Heart right ventricle (tissue), 16 donors: ENCODE measurements around the gene RHCG. TPM values are rescaled to one million over a fixed set of nuclear protein-coding genes. Genes with fewer than 3 reads are reported as not detected.
A peak's percentile ranks its signal among the peaks of the same experiment; 100 is the strongest.

Experiments used
- ATAC-seq, 8 donors: fragments of 200-7000 bp; cut with Tn5 transposase; one replicate each; pipeline ENCODE4 v1.9.1; 2020; ENCODE audit warnings: mild to moderate bottlenecking in 8 of 8, moderate library complexity in 8 of 8, moderate number of reproducible peaks in 1 of 8
- DNase-seq, 2 donors: peaks; one replicate each; pipeline ENCODE4 v3.0.0-alpha.2; 2020
- H3K27ac ChIP-seq, 10 donors: fragments of 200-600 bp; sonication (generic) in 2 of 10; one replicate each; pipeline versions ENCODE4 v1.5.0 to v1.8.0; 2020 to 2022; ENCODE audit warnings: mild to moderate bottlenecking in 3 of 10
- H3K27me3 ChIP-seq, 7 donors: fragments of 200-600 bp; one replicate each; pipeline ENCODE4 v1.8.0; 2021 to 2022; ENCODE audit warnings: mild to moderate bottlenecking in 2 of 7
- H3K36me3 ChIP-seq, 9 donors: fragments of 200-600 bp; sonication (generic) in 1 of 9; one replicate each; pipeline versions ENCODE4 v1.5.0 to v1.8.0; 2020 to 2022; ENCODE audit warnings: mild to moderate bottlenecking in 2 of 9
- H3K4me1 ChIP-seq, 9 donors: fragments of 200-600 bp; sonication (generic) in 1 of 9; one replicate each; pipeline versions ENCODE4 v1.5.0 to v1.8.0; 2020 to 2022; ENCODE audit warnings: mild to moderate bottlenecking in 4 of 9
- H3K4me3 ChIP-seq, 10 donors: fragments of 200-600 bp; sonication (generic) in 2 of 10; one replicate each; pipeline versions ENCODE4 v1.5.0 to v1.8.0; 2020 to 2022; ENCODE audit warnings: mild to moderate bottlenecking in 7 of 10, moderate library complexity in 2 of 10
- H3K9me3 ChIP-seq, 11 donors: fragments of 200-600 bp in 10 of 11; sonication (generic) in 2 of 11; one replicate each; pipeline versions ENCODE4 v1.5.0 to v1.8.0; 2013 to 2022; ENCODE audit warnings: mild to moderate bottlenecking in 2 of 11, control low read depth in 1 of 11, moderate library complexity in 1 of 11
- WGBS, 2 donors: extraction: QIAGEN DNeasy Blood & Tissue Kit; methylation state at CpG; one replicate each; pipeline ENCODE4 v1.1.7; 2013; ENCODE audit warnings: inconsistent platforms in 1 of 2; 5-methylcytosine and 5-hydroxymethylcytosine counted together
- intact Hi-C, 10 donors: fragments of 100-400 bp; cut with DNase I; formaldehyde crosslinking; loops; one replicate each; pipeline versions ENCODE4 v1.11.1 to v1.14.2; 2022
- polyA plus RNA-seq, 2 donors: library from polyadenylated mRNA; stranded (reverse); fragments of 200-250 nt; gene quantifications; one replicate each; pipeline ENCODE4 v1.2.3, GENCODE V29; 2013
- total RNA-seq, 10 donors: library from RNA; stranded (reverse); fragmentation: NEBNext Ultra II Directional in 3 of 10; extraction: Animal tissue kit (Norgen Biotek cat#: 25700) in 3 of 10; gene quantifications; one replicate each; pipeline versions ENCODE4 v1.2.1 to v1.2.4, GENCODE V29; 2021 to 2023
- TF ChIP-seq, protein P1 (sequence below), 9 donors: fragments of 200-600 bp; sonication (generic) in 2 of 9; IDR thresholded peaks; one replicate each; pipeline versions ENCODE4 v1.5.0 to v1.8.0; 2021 to 2022; ENCODE audit warnings: antibody characterized with exemption in 9 of 9, mild to moderate bottlenecking in 5 of 9, moderate library complexity in 1 of 9
- donor health status: Arrhythmogenic right ventricular cardiomyopathy.
- donor health status: ischemic (EF 13 %, LVEDD 7.1; RV severe dilation, severe dysfunction).
- donor health status: healthy with polysubstance abuse.
- donor health status: DM: no; HTN: yes; CAD: no.
- donor health status: DM: no; HTN: no; CAD: no.
- donor health status: ischemic (EF 25% LVEDD 6.9; RV normal size, moderate dysfunction).
- donor health status: ischemic (EF 25% LVEDD 5.7; RV mildly dilated, moderate dysfunction).
- donor health status: healthy.
- donor health status: DM: yes; HTN: yes; CAD: no.
- donor health status: Ischemic cardiomyopathy.
- donor health status: ischemic (EF 35%, LVEDD 5.7; RV mildly dilated, moderate dysfunction).
- donor health status: nonischemic (EF 11% LVEDD 7.7; RV severe dilation, severe dysfunction).
- donor health status: DM: yes; HTN: yes; CAD: no.
- donor health status: PGD.
- donor health status: ischemic (EF 29% LVEDD 5.4; RV normal size, mild dysfunction).
- donor health status: nonischemic (EF 23%, LVEDD 6.1; RV moderate dilation, normal function).

The RHCG gene
- total and polyA plus RNA-seq, 12 donors, result 0.32 to 1.9 (median 0.83) TPM; not detected in 6

DNA sequence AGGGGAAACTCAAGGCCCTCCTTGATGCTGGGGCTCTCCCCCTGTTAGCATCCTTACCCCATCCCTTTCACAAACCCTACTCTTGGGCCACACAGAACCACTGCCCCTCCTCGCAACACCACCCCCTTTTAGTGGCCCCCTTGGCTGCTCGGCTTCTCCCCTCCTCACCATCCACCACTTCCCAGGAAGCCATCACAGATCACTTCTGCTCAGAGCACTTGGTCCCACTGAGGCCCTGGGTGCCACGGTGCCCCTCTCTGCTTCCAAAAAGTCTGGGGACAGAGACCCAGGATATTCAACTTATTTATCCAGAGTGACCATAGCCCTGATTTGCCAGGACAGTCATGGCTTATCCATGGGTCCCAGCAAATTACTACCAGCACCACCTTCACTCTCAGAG lies 2.4 kb downstream of the RHCG start:
- H3K36me3 ChIP-seq, result no peaks in the 10 kb centered on the region
- H3K27ac ChIP-seq, result no peak overlapping the region
- intact Hi-C loops, result no loop called here
- DNase-seq (no peak), ATAC-seq (no peak)
- peaks cover 0 to 9% (median 3%) of the 10 kb centered on the region in 9 donors for H3K4me1 ChIP-seq
- 89 to 94% methylated on average over 3 of the region's 3 CpGs for WGBS, 2 donors
- no peaks in the 10 kb centered on the region for H3K9me3 ChIP-seq
- peaks cover 0 to 77% (median 58%) of the 10 kb centered on the region in 7 donors for H3K27me3 ChIP-seq
- TF ChIP-seq, protein P1, sequence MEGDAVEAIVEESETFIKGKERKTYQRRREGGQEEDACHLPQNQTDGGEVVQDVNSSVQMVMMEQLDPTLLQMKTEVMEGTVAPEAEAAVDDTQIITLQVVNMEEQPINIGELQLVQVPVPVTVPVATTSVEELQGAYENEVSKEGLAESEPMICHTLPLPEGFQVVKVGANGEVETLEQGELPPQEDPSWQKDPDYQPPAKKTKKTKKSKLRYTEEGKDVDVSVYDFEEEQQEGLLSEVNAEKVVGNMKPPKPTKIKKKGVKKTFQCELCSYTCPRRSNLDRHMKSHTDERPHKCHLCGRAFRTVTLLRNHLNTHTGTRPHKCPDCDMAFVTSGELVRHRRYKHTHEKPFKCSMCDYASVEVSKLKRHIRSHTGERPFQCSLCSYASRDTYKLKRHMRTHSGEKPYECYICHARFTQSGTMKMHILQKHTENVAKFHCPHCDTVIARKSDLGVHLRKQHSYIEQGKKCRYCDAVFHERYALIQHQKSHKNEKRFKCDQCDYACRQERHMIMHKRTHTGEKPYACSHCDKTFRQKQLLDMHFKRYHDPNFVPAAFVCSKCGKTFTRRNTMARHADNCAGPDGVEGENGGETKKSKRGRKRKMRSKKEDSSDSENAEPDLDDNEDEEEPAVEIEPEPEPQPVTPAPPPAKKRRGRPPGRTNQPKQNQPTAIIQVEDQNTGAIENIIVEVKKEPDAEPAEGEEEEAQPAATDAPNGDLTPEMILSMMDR (IDR thresholded peaks at IDR 0.05), result no peak
- no peak overlapping the region for H3K4me3 ChIP-seq

DNA sequence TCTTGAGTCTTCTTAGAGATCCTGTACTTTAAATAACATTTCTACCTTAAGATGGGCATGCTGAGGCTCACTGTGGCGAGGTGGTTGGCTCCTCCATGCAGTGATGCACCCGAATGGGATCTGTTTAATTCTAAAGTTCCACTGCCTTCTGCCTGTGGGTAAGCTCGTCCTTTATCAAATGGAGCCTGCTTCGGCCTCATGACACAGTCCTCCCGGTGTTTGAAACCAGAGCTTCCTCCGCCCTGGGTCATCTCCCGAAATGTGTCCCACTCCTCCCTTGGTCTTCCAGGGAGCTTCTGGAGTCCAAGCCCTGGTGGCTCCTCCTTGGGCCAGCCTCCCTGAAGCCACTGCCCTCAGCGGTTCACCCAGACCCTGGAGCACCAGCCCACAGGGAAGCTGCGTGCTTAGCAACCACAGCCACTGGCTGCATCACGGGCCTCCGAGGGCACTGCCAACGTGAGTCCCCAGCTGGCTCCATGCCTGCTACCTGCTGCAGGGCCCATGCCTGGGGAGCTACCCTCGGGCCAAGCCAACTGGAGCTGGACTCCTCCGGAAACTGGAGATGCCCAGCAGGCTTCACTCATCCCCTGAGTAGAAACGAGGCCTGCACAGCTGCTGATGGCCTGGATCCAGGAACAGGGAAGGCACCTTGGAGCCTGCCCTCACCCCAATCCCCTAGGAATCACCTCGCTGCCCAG lies 3.3 kb downstream of the RHCG start:
- TF ChIP-seq, protein P1 (IDR thresholded peaks at IDR 0.05), result no peak

DNA sequence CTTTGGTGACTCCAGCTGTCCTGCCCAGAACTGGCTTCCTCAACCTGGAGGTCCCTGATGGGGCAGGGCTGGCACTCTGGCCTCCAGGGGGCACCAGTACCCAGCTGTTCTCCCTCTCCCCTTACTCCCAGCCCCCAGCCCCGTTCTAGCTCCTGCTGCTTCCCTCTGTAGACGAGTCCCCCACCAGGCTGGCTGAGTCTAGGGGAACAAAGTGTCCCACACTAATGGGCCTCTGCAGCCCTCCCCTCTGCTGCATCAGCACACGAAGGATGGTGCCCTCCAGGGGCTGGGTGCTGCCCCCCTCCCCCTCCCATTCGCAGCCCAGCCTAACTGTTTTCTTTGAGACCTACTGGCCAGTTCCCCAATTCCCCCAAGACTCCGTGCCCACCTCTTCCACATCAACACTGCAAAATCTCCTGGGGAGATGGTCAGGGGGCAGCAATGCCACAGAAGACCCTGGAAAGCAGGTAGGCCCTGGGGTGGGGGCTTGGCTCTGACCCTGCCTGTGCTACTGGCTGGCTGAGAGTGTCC lies 4.2 kb downstream of the RHCG start:
- Histone ChIP-seq H3K36me3 (no peaks in the 10 kb centered on the region), H3K4me1 (peaks cover 0 to 9% (median 3%) of the 10 kb centered on the region in 9 donors), H3K27me3 (peaks cover 0 to 71% (median 52%) of the 10 kb centered on the region in 7 donors), H3K4me3 (no peak overlapping the region), H3K9me3 (no peaks in the 10 kb centered on the region), H3K27ac (no peak overlapping the region)
- intact Hi-C loops, result no loop called here
- DNase-seq, result no peak
- no peak for ATAC-seq
- TF ChIP-seq, protein P1 (IDR thresholded peaks at IDR 0.05), result peak in 5 of 9 donors; percentile 6 to 21 (median 12)
- WGBS, 2 donors, result 28 to 31% methylated on average over 5 of the region's 5 CpGs

More for the DNA sequence above, 3.3 kb downstream of the RHCG start:
- H3K27me3 ChIP-seq, result peaks cover 0 to 77% (median 53%) of the 10 kb centered on the region in 7 donors
- no peak for ATAC-seq
- H3K9me3 ChIP-seq, result no peaks in the 10 kb centered on the region
- H3K36me3 ChIP-seq, result no peaks in the 10 kb centered on the region
- intact Hi-C loops, result no loop called here
- peaks cover 0 to 9% (median 3%) of the 10 kb centered on the region in 9 donors for H3K4me1 ChIP-seq
- no peak overlapping the region for H3K4me3 ChIP-seq
- WGBS, 2 donors, result 73 to 76% methylated on average over 16 of the region's 16 CpGs
- no peak overlapping the region for H3K27ac ChIP-seq
- no peak for DNase-seq

DNA sequence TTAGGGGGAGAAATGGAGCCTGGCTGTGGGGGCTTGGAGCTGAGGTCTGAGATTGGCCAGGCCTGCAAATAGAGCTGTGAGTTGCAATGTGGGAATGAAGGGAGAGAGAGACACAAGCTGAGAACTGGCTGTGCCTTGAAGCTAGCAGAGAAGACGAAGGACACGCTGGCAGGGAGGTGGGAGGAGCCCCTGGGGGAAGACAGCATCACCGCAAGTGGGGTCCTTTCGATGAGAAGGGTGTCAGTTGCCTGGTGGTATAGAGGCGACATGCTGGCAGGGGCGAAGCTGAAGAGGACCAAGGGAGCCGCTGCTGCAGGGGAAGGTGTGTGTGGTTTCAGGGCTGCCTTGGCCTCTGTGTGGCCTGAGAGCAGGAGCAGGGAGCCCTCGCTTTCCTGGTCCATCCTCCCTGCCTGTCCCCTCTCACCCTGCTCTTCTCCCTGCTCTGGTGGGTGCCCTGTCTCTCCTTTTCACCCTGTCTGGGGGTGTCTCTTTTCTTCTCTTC lies 5.5 kb downstream of the RHCG start:
- TF ChIP-seq, protein P1 (IDR thresholded peaks at IDR 0.05), result no peak
- H3K27me3 ChIP-seq, result peaks cover 0 to 69% (median 52%) of the 10 kb centered on the region in 7 donors
- H3K36me3 ChIP-seq, result no peaks in the 10 kb centered on the region
- H3K27ac ChIP-seq, result no peak overlapping the region
- no peak for DNase-seq
- no peak overlapping the region for H3K4me3 ChIP-seq
- 54 to 55% methylated on average over 8 of the region's 8 CpGs for WGBS, 2 donors
- no peaks in the 10 kb centered on the region for H3K4me1 ChIP-seq
- no peaks in the 10 kb centered on the region for H3K9me3 ChIP-seq
- ATAC-seq, result peak in 1 of 8 donors; percentile 23
- intact Hi-C loops, result no loop called here
